GM19238 (cell line): Measurements from ENCODE around the gene EFHC1.
"Not testable (repeated sequence)": the region's sequence is repeated elsewhere in the genome, so short reads cannot be mapped to it uniquely, and the experiment has no call there.

Experiments
- DNase-seq: peaks from one replicate; pipeline ENCODE4 v3.0.0; 2011; ENCODE audit warnings: low spot score; ENCODE audit not compliant: insufficient read length

EFHC1 gene

GRCh38 chr6:52399511-52400312, 20.4 kb upstream of the EFHC1 start:
- DNase-seq = no peak

GRCh38 chr6:52400313-52401041, 19.7 kb upstream of the EFHC1 start:
- DNase-seq = no peak

- no peak for DNase-seq
These were observed 17.1 kb upstream of the EFHC1 start for GRCh38 chr6:52403086-52403485.

GRCh38 chr6:52403627-52404026, 16.5 kb upstream of the EFHC1 start:
- no peak for DNase-seq

GRCh38 chr6:52405243-52405642, 14.9 kb upstream of the EFHC1 start:
- DNase-seq = no peak

GRCh38 chr6:52407467-52407866, 12.7 kb upstream of the EFHC1 start:
- DNase-seq = no peak

GRCh38 chr6:52409499-52409898, 10.6 kb upstream of the EFHC1 start:
- DNase-seq = no peak

GRCh38 chr6:52410979-52411378, 9.2 kb upstream of the EFHC1 start:
- DNase-seq = no peak

GRCh38 chr6:52411911-52412310, 8.2 kb upstream of the EFHC1 start:
- no peak for DNase-seq

- DNase-seq = no peak
These were observed 4.8 kb upstream of the EFHC1 start for GRCh38 chr6:52415333-52415732.

GRCh38 chr6:52415917-52416628, 4.1 kb upstream of the EFHC1 start:
- DNase-seq = no peak

- no peak for DNase-seq
These were observed 3.5 kb upstream of the EFHC1 start for GRCh38 chr6:52416629-52417151.

GRCh38 chr6:52417675-52418111, 2.4 kb upstream of the EFHC1 start:
- DNase-seq = no peak

- no peak for DNase-seq
These were observed 1.5 kb upstream of the EFHC1 start for GRCh38 chr6:52418606-52419005.

- DNase-seq = no peak
These were observed 671 bp downstream of the EFHC1 start for GRCh38 chr6:52420668-52421358.

- no peak for DNase-seq
These were observed 2.0 kb downstream of the EFHC1 start for GRCh38 chr6:52422156-52422555.

- DNase-seq = no peak
These were observed 3.3 kb downstream of the EFHC1 start for GRCh38 chr6:52423448-52423847.

- DNase-seq = no peak
These were observed 3.8 kb downstream of the EFHC1 start for GRCh38 chr6:52423971-52424381.

- no peak for DNase-seq
These were observed 4.4 kb downstream of the EFHC1 start for GRCh38 chr6:52424513-52424912.

- DNase-seq = no peak
These were observed 6.5 kb downstream of the EFHC1 start for GRCh38 chr6:52426667-52427066.

GRCh38 chr6:52433294-52433693, 13.2 kb downstream of the EFHC1 start:
- not testable (repeated sequence) for DNase-seq
